Upper lobe of left lung (tissue), 4 donors: ENCODE measurements around the gene PPM1M.

Source experiments
- EP300 ChIP-seq, 4 donors: sonication (generic); formaldehyde crosslinking; IDR thresholded peaks; one replicate each; pipeline ENCODE4 v1.5.1; 2017; ENCODE audit warnings: antibody characterized with exemption in 4 of 4, control low read depth in 2 of 4
- POLR2A ChIP-seq, 4 donors: fragments of 450-650 bp; IDR thresholded peaks; one replicate each; pipeline ENCODE4 v1.5.1; 2016 to 2017; ENCODE audit warnings: antibody characterized with exemption in 4 of 4, mild to moderate bottlenecking in 2 of 4
- POLR2AphosphoS5 ChIP-seq, 2 donors: sonication (generic); formaldehyde crosslinking; IDR thresholded peaks; one replicate each; pipeline ENCODE4 v1.5.1; 2017; ENCODE audit warnings: antibody characterized with exemption in 2 of 2
- TF ChIP-seq, protein P1 (sequence below), 6 experiments: fragments of 450-650 bp in 4 of 6; fragments of 200-600 bp in 2 of 6; sonication (generic) in 2 of 6; IDR thresholded peaks; one replicate each; pipeline ENCODE4 v1.5.1; 2016 to 2019; ENCODE audit warnings: antibody characterized with exemption in 6 of 6

DNA sequence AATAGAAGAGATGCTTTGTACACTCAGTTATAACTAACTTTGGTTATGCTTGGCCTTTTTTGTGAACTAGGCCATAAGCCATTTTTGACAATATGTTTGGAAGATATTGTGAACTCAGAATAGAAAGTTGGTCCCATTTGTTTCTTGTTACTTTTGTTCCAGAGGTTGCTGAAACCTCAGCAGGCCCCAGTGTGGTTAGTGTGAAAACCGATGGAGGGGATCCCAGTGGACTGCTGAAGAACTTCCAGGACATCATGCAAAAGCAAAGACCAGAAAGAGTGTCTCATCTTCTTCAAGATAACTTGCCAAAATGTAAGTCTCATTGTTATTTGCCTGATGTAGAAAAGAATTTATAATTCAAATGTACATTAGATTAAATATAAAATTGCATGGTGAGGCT lies 41.9 kb upstream of the PPM1M start:
- TF ChIP-seq POLR2A (IDR thresholded peaks at IDR 0.05) (no peak), EP300 (IDR thresholded peaks at IDR 0.05) (no peak), POLR2AphosphoS5 (IDR thresholded peaks at IDR 0.05) (no peak)
- TF ChIP-seq, protein P1, sequence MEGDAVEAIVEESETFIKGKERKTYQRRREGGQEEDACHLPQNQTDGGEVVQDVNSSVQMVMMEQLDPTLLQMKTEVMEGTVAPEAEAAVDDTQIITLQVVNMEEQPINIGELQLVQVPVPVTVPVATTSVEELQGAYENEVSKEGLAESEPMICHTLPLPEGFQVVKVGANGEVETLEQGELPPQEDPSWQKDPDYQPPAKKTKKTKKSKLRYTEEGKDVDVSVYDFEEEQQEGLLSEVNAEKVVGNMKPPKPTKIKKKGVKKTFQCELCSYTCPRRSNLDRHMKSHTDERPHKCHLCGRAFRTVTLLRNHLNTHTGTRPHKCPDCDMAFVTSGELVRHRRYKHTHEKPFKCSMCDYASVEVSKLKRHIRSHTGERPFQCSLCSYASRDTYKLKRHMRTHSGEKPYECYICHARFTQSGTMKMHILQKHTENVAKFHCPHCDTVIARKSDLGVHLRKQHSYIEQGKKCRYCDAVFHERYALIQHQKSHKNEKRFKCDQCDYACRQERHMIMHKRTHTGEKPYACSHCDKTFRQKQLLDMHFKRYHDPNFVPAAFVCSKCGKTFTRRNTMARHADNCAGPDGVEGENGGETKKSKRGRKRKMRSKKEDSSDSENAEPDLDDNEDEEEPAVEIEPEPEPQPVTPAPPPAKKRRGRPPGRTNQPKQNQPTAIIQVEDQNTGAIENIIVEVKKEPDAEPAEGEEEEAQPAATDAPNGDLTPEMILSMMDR (IDR thresholded peaks at IDR 0.05), result no peak
